HG03457 (cell line): ENCODE data around the gene TGM3.

ENCODE experiments used
- ATAC-seq: cut with Tn5 transposase; IDR thresholded peaks from one replicate; pipeline ENCODE4 v1.9.1; 2021; ENCODE audit warnings: moderate number of reproducible peaks; ENCODE audit not compliant: unreplicated experiment

The TGM3 gene

GRCh38 chr20:2335096-2335870 lies 39.5 kb downstream of the TGM3 start:
- no peak for ATAC-seq

- ATAC-seq = no peak
These were observed 40.7 kb downstream of the TGM3 start for GRCh38 chr20:2336471-2336870.

- ATAC-seq = no peak
These were observed 41.3 kb downstream of the TGM3 start for GRCh38 chr20:2337142-2337541.

- no peak for ATAC-seq
These were observed 42.7 kb downstream of the TGM3 start for GRCh38 chr20:2338411-2339066.

GRCh38 chr20:2340136-2340535 lies 44.3 kb downstream of the TGM3 start:
- no peak for ATAC-seq

- no peak for ATAC-seq
These were observed 45.0 kb downstream of the TGM3 start for GRCh38 chr20:2340823-2341222.

- ATAC-seq = no peak
These were observed 45.5 kb downstream of the TGM3 start for GRCh38 chr20:2341336-2341735.

GRCh38 chr20:2342243-2342642 lies 46.4 kb downstream of the TGM3 start:
- ATAC-seq = no peak

GRCh38 chr20:2346188-2346587 lies 50.4 kb downstream of the TGM3 start:
- no peak for ATAC-seq

- no peak for ATAC-seq
These were observed 52.5 kb downstream of the TGM3 start for GRCh38 chr20:2348336-2348735.

- ATAC-seq = no peak
These were observed 54.0 kb downstream of the TGM3 start for GRCh38 chr20:2349801-2350200.

GRCh38 chr20:2350606-2351005 lies 54.8 kb downstream of the TGM3 start:
- no peak for ATAC-seq

- no peak for ATAC-seq
These were observed 57.4 kb downstream of the TGM3 start for GRCh38 chr20:2353231-2353630.

GRCh38 chr20:2357114-2357513 lies 61.3 kb downstream of the TGM3 start:
- no peak for ATAC-seq

GRCh38 chr20:2358006-2358405 lies 62.2 kb downstream of the TGM3 start:
- ATAC-seq = no peak

- ATAC-seq = no peak
These were observed 65.3 kb downstream of the TGM3 start for GRCh38 chr20:2361035-2361593.

GRCh38 chr20:2363187-2363586 lies 67.4 kb downstream of the TGM3 start:
- ATAC-seq = no peak

- no peak for ATAC-seq
These were observed 67.8 kb downstream of the TGM3 start for GRCh38 chr20:2363587-2363986.

- ATAC-seq = no peak
These were observed 68.2 kb downstream of the TGM3 start for GRCh38 chr20:2364044-2364443.

GRCh38 chr20:2365091-2365490 lies 69.3 kb downstream of the TGM3 start:
- ATAC-seq = no peak

- no peak for ATAC-seq
These were observed 69.9 kb downstream of the TGM3 start for GRCh38 chr20:2365666-2366065.

GRCh38 chr20:2368621-2369020 lies 72.8 kb downstream of the TGM3 start:
- ATAC-seq = no peak
